HepG2 (cell line): ENCODE results near the gene DMGDH. TPM values are rescaled to one million over a fixed set of nuclear protein-coding genes. Genes with fewer than 3 reads are reported as not detected.
A peak's percentile ranks its signal among the peaks of the same experiment; 100 is the strongest.

Source experiments
- ATAC-seq: fragments of 200-7000 bp; cut with Tn5 transposase; 3 replicates; pipeline ENCODE4 v1.9.1; 2020; ENCODE audit warnings: mild to moderate bottlenecking, moderate library complexity
- BruUV-seq: library from RNA; stranded (reverse); fragments of 400-500 nt; replicated peaks from 2 replicates; lab custom pipeline; 2021; lab: Mats Ljungman, UMichigan
- CTCF ChIA-PET: fragments of 300-600 bp; formaldehyde crosslinking; extraction: SDS; loops from one replicate; lab custom pipeline; 2021; ENCODE audit warnings: low total read pairs, inconsistent platforms, low intra/inter-chr PET ratio; lab: Yijun Ruan, JAX
- POLR2A ChIA-PET: fragments of 350-600 bp; sonication (Branson Sonifier 250); formaldehyde crosslinking; loops from one replicate; lab custom pipeline; 2020; ENCODE audit warnings: antibody characterized with exemption, inconsistent platforms; lab: Yijun Ruan, JAX
- DNase-seq: peaks from one replicate; pipeline ENCODE4 v3.0.0-alpha.2; 2015; ENCODE audit warnings: low spot score
- FAIRE-seq: peaks from 3 replicates; lab custom pipeline; 2011; peaks lifted over from hg19 to GRCh38; lab: Jason Lieb, UNC
- H2AFZ ChIP-seq: one replicate; pipeline ENCODE4 v1.6.1; 2011; ENCODE audit warnings: low read length, inconsistent platforms
- H3K27ac ChIP-seq: fragments of 300-600 bp; 3 replicates; pipeline ENCODE4 v1.8.0; 2011; ENCODE audit warnings: mixed run types, mild to moderate bottlenecking, mixed read lengths, low read length, inconsistent platforms; ENCODE audit not compliant: insufficient read depth; ENCODE audit errors: extremely low read length
- H3K27me3 ChIP-seq, 2 experiments: fragments of 200-600 bp in 1 of 2; 2 replicates in 1 of 2; 3 replicates in 1 of 2; pipeline versions ENCODE4 v1.6.0 to v1.8.0; 2011; ENCODE audit warnings: low read length in 2 of 2, mild to moderate bottlenecking in 2 of 2, moderate library complexity in 2 of 2, inconsistent platforms in 1 of 2; ENCODE audit not compliant: insufficient read depth in 2 of 2, control insufficient read depth in 1 of 2
- H3K36me3 ChIP-seq, 2 experiments: fragments of 200-600 bp in 1 of 2; replicated peaks in 1 of 2; 2 replicates in 1 of 2; 3 replicates in 1 of 2; pipeline versions ENCODE4 v1.5.1 to v1.8.0; 2011; ENCODE audit warnings: low read length in 2 of 2, inconsistent platforms in 1 of 2; ENCODE audit not compliant: insufficient read depth in 2 of 2, control insufficient read depth in 1 of 2
- H3K4me1 ChIP-seq: 2 replicates; pipeline ENCODE4 v1.5.1; 2012; ENCODE audit warnings: low read length, inconsistent platforms; ENCODE audit not compliant: insufficient read depth
- H3K4me2 ChIP-seq: 2 replicates; pipeline ENCODE4 v1.6.0; 2011; ENCODE audit warnings: low read depth, low read length, inconsistent platforms
- H3K4me3 ChIP-seq, 3 experiments: fragments of 200-600 bp in 1 of 3; sonication (generic), shearing (Covaris generic) in 1 of 3; replicated peaks in 1 of 3; 2 replicates each; pipeline ENCODE4 v1.5.1; 2011 to 2016; ENCODE audit warnings: low read length in 3 of 3, inconsistent platforms in 2 of 3, low read depth in 2 of 3, mild to moderate bottlenecking in 2 of 3, control low read depth in 1 of 3, mixed read lengths in 1 of 3; ENCODE audit not compliant: insufficient read depth in 1 of 3
- H3K79me2 ChIP-seq: one replicate; pipeline ENCODE4 v1.6.1; 2011; ENCODE audit warnings: low read length, inconsistent platforms; ENCODE audit not compliant: insufficient read depth
- H3K9ac ChIP-seq: 2 replicates; pipeline ENCODE4 v1.6.0; 2011; ENCODE audit warnings: mild to moderate bottlenecking, low read depth, low read length, inconsistent platforms; ENCODE audit not compliant: insufficient read depth
- H3K9me3 ChIP-seq: 2 replicates; pipeline ENCODE4 v1.5.1; 2012; ENCODE audit warnings: mild to moderate bottlenecking, low read length
- H4K20me1 ChIP-seq: 2 replicates; pipeline ENCODE4 v1.6.0; 2011; ENCODE audit warnings: inconsistent platforms, mild to moderate bottlenecking, low read length, moderate library complexity; ENCODE audit not compliant: insufficient read depth
- HNF4A ChIP-seq: sonication (generic); formaldehyde crosslinking; IDR thresholded peaks from 2 replicates; pipeline ENCODE4 v1.4.0; 2020; ENCODE audit warnings: missing genetic modification reagents
- KAT7 ChIP-seq: IDR thresholded peaks from 2 replicates; pipeline ENCODE4 v1.6.1; 2018; ENCODE audit warnings: borderline replicate concordance, missing compliant biosample characterization
- PRDM15 ChIP-seq: sonication (generic); formaldehyde crosslinking; IDR thresholded peaks from 2 replicates; pipeline ENCODE4 v1.4.0; 2020; ENCODE audit warnings: missing genetic modification reagents
- RARA ChIP-seq: IDR thresholded peaks from 2 replicates; pipeline ENCODE4 v1.6.1; 2016; ENCODE audit warnings: missing genetic modification reagents, missing compliant biosample characterization
- SALL1 ChIP-seq: sonication (generic); formaldehyde crosslinking; IDR thresholded peaks from 2 replicates; pipeline ENCODE4 v1.8.0; 2022; ENCODE audit warnings: mild to moderate bottlenecking, missing genetic modification reagents
- SETDB1 ChIP-seq: sonication (generic); formaldehyde crosslinking; IDR thresholded peaks from 2 replicates; pipeline ENCODE4 v1.5.1; 2020; ENCODE audit warnings: missing genetic modification reagents, mild to moderate bottlenecking, borderline replicate concordance
- SIX4 ChIP-seq: sonication (generic); formaldehyde crosslinking; IDR thresholded peaks from 2 replicates; pipeline ENCODE4 v1.4.0; 2020; ENCODE audit warnings: missing genetic modification reagents
- THYN1 ChIP-seq: sonication (generic); formaldehyde crosslinking; IDR thresholded peaks from 2 replicates; pipeline ENCODE4 v1.8.1; 2023; ENCODE audit warnings: low read depth, mild to moderate bottlenecking, moderate library complexity, missing genetic modification reagents, borderline replicate concordance
- ZMYM4 ChIP-seq: sonication (generic); formaldehyde crosslinking; IDR thresholded peaks from 2 replicates; pipeline ENCODE4 v1.8.1; 2023; ENCODE audit warnings: mild to moderate bottlenecking, missing genetic modification reagents
- ZNF44 ChIP-seq: sonication (generic); formaldehyde crosslinking; IDR thresholded peaks from 2 replicates; pipeline ENCODE4 v1.5.1; 2020; ENCODE audit warnings: mild to moderate bottlenecking, missing genetic modification reagents
- ZNF589 ChIP-seq: sonication (generic); formaldehyde crosslinking; conservative IDR thresholded peaks from 2 replicates; pipeline ENCODE4 v1.8.0; 2022; ENCODE audit warnings: mild to moderate bottlenecking, moderate library complexity, missing genetic modification reagents
- in situ Hi-C: cut with HindIII; loops from 2 replicates; pipeline ENCODE4 v1.10.0; 2017; ENCODE audit warnings: low pct_unique_long_range_greater_than_20kb; ENCODE audit not compliant: extremely low pct_ligation_motif_present
- intact Hi-C: fragments of 100-400 bp; cut with micrococcal nuclease; formaldehyde crosslinking; loops from one replicate; pipeline ENCODE4 v1.10.0; 2022; ENCODE audit not compliant: unreplicated experiment
- polyA plus RNA-seq, 8 experiments: library from polyadenylated mRNA; depleted of rRNA in 3 of 8; stranded (reverse) in 7 of 8; unstranded in 1 of 8; fragments of >200 nt; fragmentation: Illumina TruSeq in 4 of 8; extraction: Trizol in 4 of 8; gene quantifications; 2 replicates each; pipeline versions ENCODE4 v1.2.1 to v1.2.3, GENCODE V29; 2011 to 2016; ENCODE audit warnings: low read depth in 4 of 8, missing spikeins in 1 of 8, mixed read lengths in 1 of 8; ENCODE audit not compliant: insufficient read depth in 1 of 8
- total RNA-seq, 5 experiments: library from RNA; depleted of rRNA; stranded (reverse); fragments of >200 nt; fragmentation: Illumina TruSeq; extraction: Trizol; gene quantifications; 2 replicates each; pipeline ENCODE4 v1.2.3, GENCODE V29; 2016; ENCODE audit warnings: low read depth in 1 of 5
- TF ChIP-seq, protein P1 (sequence below): sonication (generic); formaldehyde crosslinking; IDR thresholded peaks from 2 replicates; pipeline ENCODE4 v1.4.0; 2020; ENCODE audit warnings: mild to moderate bottlenecking, missing genetic modification reagents

Gene DMGDH
- total and polyA plus RNA-seq, 2 of the 13 experiments (the other 11 are each of a cell fraction or from before 2014, with no cell fraction given) = 3.6 to 7.9 TPM

- TF ChIP-seq PRDM15 (CRISPR knock-in tag) = no peak
- no peak for TF ChIP-seq KAT7 (CRISPR knock-in tag)
- peak; percentile 60 for TF ChIP-seq HNF4A (CRISPR knock-in tag)
- no peak for TF ChIP-seq THYN1 (CRISPR knock-in tag)
- TF ChIP-seq ZNF44 (CRISPR knock-in tag) = no peak
- TF ChIP-seq ZMYM4 (CRISPR knock-in tag) = 0 out of 2 replicates have a peak, but pooled peaks have one; percentile 15
- no peak for TF ChIP-seq SETDB1 (CRISPR knock-in tag)
- TF ChIP-seq RARA (CRISPR knock-in tag) = peak; percentile 28; the same call in 1 of the 2 replicates
- peak; percentile 63; the same call in 1 of the 2 replicates for TF ChIP-seq SIX4
- TF ChIP-seq, all 625 proteins: peak for 6
These were observed 19.0 kb downstream of the DMGDH start (continued) for GRCh38 chr5:79050498-79050897.

- Histone ChIP-seq H2AFZ (no peak overlapping the region), H3K4me2 (no peak overlapping the region), H3K27ac (no peak overlapping the region), H3K36me3 (no peaks in the 10 kb centered on the region), H4K20me1 (no peaks in the 10 kb centered on the region), H3K9me3 (no peaks in the 10 kb centered on the region), H3K79me2 (no peaks in the 10 kb centered on the region), H3K27me3 (no peaks in the 10 kb centered on the region), H3K4me1 (peaks cover 11% of the 10 kb centered on the region), H3K9ac (no peak overlapping the region), H3K4me3 (no peak overlapping the region)
- ChIA-PET POLR2A (no interaction called here), CTCF (no interaction called here)
- no peak for TF ChIP-seq ZNF589 (CRISPR knock-in tag)
- TF ChIP-seq, protein P1, sequence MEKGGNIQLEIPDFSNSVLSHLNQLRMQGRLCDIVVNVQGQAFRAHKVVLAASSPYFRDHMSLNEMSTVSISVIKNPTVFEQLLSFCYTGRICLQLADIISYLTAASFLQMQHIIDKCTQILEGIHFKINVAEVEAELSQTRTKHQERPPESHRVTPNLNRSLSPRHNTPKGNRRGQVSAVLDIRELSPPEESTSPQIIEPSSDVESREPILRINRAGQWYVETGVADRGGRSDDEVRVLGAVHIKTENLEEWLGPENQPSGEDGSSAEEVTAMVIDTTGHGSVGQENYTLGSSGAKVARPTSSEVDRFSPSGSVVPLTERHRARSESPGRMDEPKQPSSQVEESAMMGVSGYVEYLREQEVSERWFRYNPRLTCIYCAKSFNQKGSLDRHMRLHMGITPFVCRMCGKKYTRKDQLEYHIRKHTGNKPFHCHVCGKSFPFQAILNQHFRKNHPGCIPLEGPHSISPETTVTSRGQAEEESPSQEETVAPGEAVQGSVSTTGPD (CRISPR knock-in tag) = no peak
- TF ChIP-seq SALL1 (CRISPR knock-in tag) = no peak
- ATAC-seq (no peak), DNase-seq (no peak), FAIRE-seq (no peak)
- intact Hi-C loops (no loop called here), in situ Hi-C loops (no loop called here)
- BruUV-seq = no TSS peak
These were observed 21.0 kb downstream of the DMGDH start for GRCh38 chr5:79048437-79048836.
